ENCODE measurements around the gene GOLT1B. TPM values are rescaled to one million over a fixed set of nuclear protein-coding genes. Genes with fewer than 3 reads are reported as not detected.
A peak's percentile ranks its signal among the peaks of the same experiment; 100 is the strongest.

The GOLT1B gene
- total and polyA plus RNA-seq, 2 of the 13 experiments (the other 11 are each of a cell fraction or from before 2014, with no cell fraction given) = 23.6 to 38.4 TPM

DNA sequence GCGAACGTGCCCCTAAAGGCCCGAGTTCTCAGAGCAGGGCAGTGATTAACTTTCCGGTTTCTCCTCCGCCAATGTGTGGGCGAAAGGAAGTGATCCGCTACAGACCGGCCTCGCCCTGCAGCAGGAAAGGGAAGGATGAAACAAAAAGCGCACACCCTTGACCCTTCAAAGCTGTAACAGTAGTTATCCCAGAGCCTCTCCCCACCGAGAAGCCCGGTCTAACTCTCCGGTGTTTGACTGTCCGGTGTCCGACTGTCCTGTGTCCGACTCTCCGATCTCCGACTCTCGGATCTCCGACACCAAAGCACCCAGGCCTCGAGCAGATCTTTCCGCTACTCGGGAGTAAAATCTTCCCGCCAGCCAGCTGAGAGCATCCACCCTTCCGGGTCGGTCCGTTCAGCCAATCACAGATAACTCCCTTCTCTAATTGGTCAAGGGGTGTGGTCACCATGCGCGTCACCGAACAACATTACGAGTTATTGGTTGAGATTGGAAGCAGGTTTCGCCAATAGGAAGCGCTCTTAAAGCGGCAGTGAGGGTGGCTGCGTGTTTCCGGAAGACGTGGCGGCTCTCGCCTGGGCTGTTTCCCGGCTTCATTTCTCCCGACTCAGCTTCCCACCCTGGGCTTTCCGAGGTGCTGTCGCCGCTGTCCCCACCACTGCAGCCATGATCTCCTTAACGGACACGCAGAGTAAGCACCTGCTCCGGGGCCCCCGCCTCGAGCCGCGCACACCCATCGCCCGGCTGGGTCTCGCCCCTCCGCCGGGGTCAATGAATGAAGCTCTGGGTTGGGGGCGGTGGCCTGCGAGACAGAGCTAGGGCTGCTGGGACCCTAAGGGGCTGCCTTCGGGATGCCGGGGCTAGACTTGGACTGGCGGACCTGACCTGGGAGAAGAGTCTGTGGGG is at the start of gene GOLT1B, which contains the start of gene RECQL (continued):
- 0 out of 2 replicates have a peak, but pooled peaks have one; percentile 27 for TF ChIP-seq ZNF20 (CRISPR knock-in tag; IDR thresholded peaks at IDR 0.05)
- peak; percentile 89 for TF ChIP-seq E2F5 (CRISPR knock-in tag; conservative IDR thresholded peaks at IDR 0.05)
- peak; percentile 94 for TF ChIP-seq TGIF2 (CRISPR knock-in tag; IDR thresholded peaks at IDR 0.05)
- no peak for TF ChIP-seq CEBPB (IDR thresholded peaks at IDR 0.05; ENCODE audit: borderline replicate concordance, low read depth, low read length)
- no peak for TF ChIP-seq ZSCAN22 (CRISPR knock-in tag; IDR thresholded peaks at IDR 0.05)
- TF ChIP-seq HIVEP1 (CRISPR knock-in tag; IDR thresholded peaks at IDR 0.05) = no peak
- peak; percentile 25; the same call in 1 of the 2 replicates for TF ChIP-seq MED1 (CRISPR knock-in tag; IDR thresholded peaks at IDR 0.05)
- TF ChIP-seq, protein P1, sequence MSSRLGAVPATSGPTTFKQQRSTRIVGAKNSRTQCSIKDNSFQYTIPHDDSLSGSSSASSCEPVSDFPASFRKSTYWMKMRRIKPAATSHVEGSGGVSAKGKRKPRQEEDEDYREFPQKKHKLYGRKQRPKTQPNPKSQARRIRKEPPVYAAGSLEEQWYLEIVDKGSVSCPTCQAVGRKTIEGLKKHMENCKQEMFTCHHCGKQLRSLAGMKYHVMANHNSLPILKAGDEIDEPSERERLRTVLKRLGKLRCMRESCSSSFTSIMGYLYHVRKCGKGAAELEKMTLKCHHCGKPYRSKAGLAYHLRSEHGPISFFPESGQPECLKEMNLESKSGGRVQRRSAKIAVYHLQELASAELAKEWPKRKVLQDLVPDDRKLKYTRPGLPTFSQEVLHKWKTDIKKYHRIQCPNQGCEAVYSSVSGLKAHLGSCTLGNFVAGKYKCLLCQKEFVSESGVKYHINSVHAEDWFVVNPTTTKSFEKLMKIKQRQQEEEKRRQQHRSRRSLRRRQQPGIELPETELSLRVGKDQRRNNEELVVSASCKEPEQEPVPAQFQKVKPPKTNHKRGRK (CRISPR knock-in tag; IDR thresholded peaks at IDR 0.05) = no peak
- peak; percentile 51; the same call in 1 of the 2 replicates for TF ChIP-seq ZNF710 (CRISPR knock-in tag; IDR thresholded peaks at IDR 0.05; ENCODE audit: borderline replicate concordance)
- peak; percentile 70 for TF ChIP-seq ZNF687 (CRISPR knock-in tag; IDR thresholded peaks at IDR 0.05)
- TF ChIP-seq YEATS4 (CRISPR knock-in tag; IDR thresholded peaks at IDR 0.05; ENCODE audit: borderline replicate concordance) = peak; percentile 79; the same call in 1 of the 2 replicates
- TF ChIP-seq CAMTA2 (CRISPR knock-in tag; IDR thresholded peaks at IDR 0.05; ENCODE audit: borderline replicate concordance) = no peak
- 0 out of 2 replicates have a peak, but pooled peaks have one; percentile 25 for TF ChIP-seq ZNF547 (CRISPR knock-in tag; IDR thresholded peaks at IDR 0.05)
- TF ChIP-seq ZNF704 (CRISPR knock-in tag; IDR thresholded peaks at IDR 0.05; ENCODE audit: borderline replicate concordance) = no peak

Measured in HepG2 (cell line).